Glutamatergic neuron (in vitro differentiated cells): ENCODE measurements around the gene ADGRB3. TPM values are rescaled to one million over a fixed set of nuclear protein-coding genes. Genes with fewer than 3 reads are reported as not detected.

Experiments
- DNase-seq: peaks from one replicate; pipeline ENCODE4 v3.0.0; 2022
- H3K27ac Mint-ChIP-seq: one replicate; pipeline ENCODE4 v1.8.0; 2020; ENCODE audit warnings: mild to moderate bottlenecking, mixed read lengths, inconsistent platforms; ENCODE audit not compliant: unreplicated experiment
- H3K27me3 Mint-ChIP-seq: one replicate; pipeline ENCODE4 v1.8.0; 2020; ENCODE audit warnings: mild to moderate bottlenecking, moderate library complexity, mixed read lengths, inconsistent platforms; ENCODE audit not compliant: unreplicated experiment
- H3K36me3 Mint-ChIP-seq: one replicate; pipeline ENCODE4 v1.8.0; 2020; ENCODE audit warnings: mild to moderate bottlenecking, mixed read lengths, inconsistent platforms; ENCODE audit not compliant: unreplicated experiment
- H3K4me1 Mint-ChIP-seq: one replicate; pipeline ENCODE4 v1.8.0; 2020; ENCODE audit warnings: mild to moderate bottlenecking, low read depth, mixed read lengths, inconsistent platforms; ENCODE audit not compliant: unreplicated experiment
- H3K4me3 Mint-ChIP-seq: one replicate; pipeline ENCODE4 v1.8.0; 2020; ENCODE audit warnings: mild to moderate bottlenecking, mixed read lengths, inconsistent platforms; ENCODE audit not compliant: unreplicated experiment
- H3K9me3 Mint-ChIP-seq: one replicate; pipeline ENCODE4 v1.8.0; 2020; ENCODE audit warnings: mild to moderate bottlenecking, moderate library complexity, mixed read lengths, inconsistent platforms; ENCODE audit not compliant: unreplicated experiment
- CTCF ChIP-seq: fragments of 200-600 bp; sonication (generic); IDR thresholded peaks from one replicate; pipeline ENCODE4 v1.5.0; 2021; ENCODE audit not compliant: partially characterized antibody, unreplicated experiment
- total RNA-seq: library from RNA; stranded (reverse); fragmentation: NEBNext Ultra II Directional; extraction: Animal tissue kit (Norgen Biotek cat#: 25700); gene quantifications from one replicate; pipeline ENCODE4 v1.2.1, GENCODE V29; 2021; ENCODE audit not compliant: unreplicated experiment

The ADGRB3 gene
- total RNA-seq, 1 donor from 2014 or later = 7.3 TPM

- Mint-ChIP-seq H3K27ac (no peak overlapping the region), H3K27me3 (no peaks in the 10 kb centered on the region), H3K36me3 (no peaks in the 10 kb centered on the region), H3K4me1 (no peaks in the 10 kb centered on the region), H3K9me3 (no peaks in the 10 kb centered on the region), H3K4me3 (no peak overlapping the region)
- DNase-seq = no peak
- no peak for TF ChIP-seq CTCF
Observed at GRCh38 chr6:68652117-68652536, 17.0 kb downstream of the ADGRB3 start.

GRCh38 chr6:68653074-68653705 is 18.1 kb downstream of the ADGRB3 start:
- H3K27ac Mint-ChIP-seq = no peak overlapping the region
- no peak for TF ChIP-seq CTCF
- H3K4me1 Mint-ChIP-seq = no peaks in the 10 kb centered on the region
- no peaks in the 10 kb centered on the region for H3K9me3 Mint-ChIP-seq
- DNase-seq = no peak
- no peak overlapping the region for H3K4me3 Mint-ChIP-seq
- no peaks in the 10 kb centered on the region for H3K27me3 Mint-ChIP-seq
- H3K36me3 Mint-ChIP-seq = no peaks in the 10 kb centered on the region

- Mint-ChIP-seq H3K27me3 (no peaks in the 10 kb centered on the region), H3K9me3 (no peaks in the 10 kb centered on the region), H3K4me3 (no peak overlapping the region), H3K36me3 (no peaks in the 10 kb centered on the region), H3K27ac (no peak overlapping the region), H3K4me1 (no peaks in the 10 kb centered on the region)
- no peak for TF ChIP-seq CTCF
- no peak for DNase-seq
Observed at GRCh38 chr6:68653706-68654089, 18.6 kb downstream of the ADGRB3 start.

GRCh38 chr6:68654134-68654533 is 19.1 kb downstream of the ADGRB3 start:
- Mint-ChIP-seq H3K36me3 (no peaks in the 10 kb centered on the region), H3K27ac (no peak overlapping the region)
- no peak for DNase-seq

GRCh38 chr6:68655028-68655427 is 19.9 kb downstream of the ADGRB3 start:
- H3K9me3 Mint-ChIP-seq = no peaks in the 10 kb centered on the region
- no peak for DNase-seq
- H3K36me3 Mint-ChIP-seq = no peaks in the 10 kb centered on the region
- no peak overlapping the region for H3K4me3 Mint-ChIP-seq
- no peaks in the 10 kb centered on the region for H3K27me3 Mint-ChIP-seq
- H3K27ac Mint-ChIP-seq = no peak overlapping the region
- no peak for TF ChIP-seq CTCF
- no peaks in the 10 kb centered on the region for H3K4me1 Mint-ChIP-seq

More at GRCh38 chr6:68654134-68654533, 19.1 kb downstream of the ADGRB3 start:
- Mint-ChIP-seq H3K4me3 (no peak overlapping the region), H3K9me3 (no peaks in the 10 kb centered on the region), H3K4me1 (no peaks in the 10 kb centered on the region), H3K27me3 (no peaks in the 10 kb centered on the region)
- TF ChIP-seq CTCF = no peak
